Stomach (tissue), 4 donors: ENCODE measurements around the gene FMN2.
"Not testable (repeated sequence)": the region's sequence is repeated elsewhere in the genome, so short reads cannot be mapped to it uniquely, and the experiment has no call there.

Experiments
- CTCF ChIP-seq, 7 experiments: fragments of 450-650 bp in 4 of 7; fragments of 200-600 bp in 3 of 7; sonication (generic) in 3 of 7; IDR thresholded peaks; one replicate each; pipeline ENCODE4 v1.5.1; 2016 to 2019; ENCODE audit warnings: antibody characterized with exemption in 7 of 7, control low read depth in 2 of 7, mild to moderate bottlenecking in 1 of 7
- POLR2A ChIP-seq, 4 donors: fragments of 450-650 bp; IDR thresholded peaks; one replicate each; pipeline ENCODE4 v1.6.1; 2016; ENCODE audit warnings: antibody characterized with exemption in 4 of 4, control low read depth in 2 of 4, mild to moderate bottlenecking in 1 of 4, moderate library complexity in 1 of 4

DNA sequence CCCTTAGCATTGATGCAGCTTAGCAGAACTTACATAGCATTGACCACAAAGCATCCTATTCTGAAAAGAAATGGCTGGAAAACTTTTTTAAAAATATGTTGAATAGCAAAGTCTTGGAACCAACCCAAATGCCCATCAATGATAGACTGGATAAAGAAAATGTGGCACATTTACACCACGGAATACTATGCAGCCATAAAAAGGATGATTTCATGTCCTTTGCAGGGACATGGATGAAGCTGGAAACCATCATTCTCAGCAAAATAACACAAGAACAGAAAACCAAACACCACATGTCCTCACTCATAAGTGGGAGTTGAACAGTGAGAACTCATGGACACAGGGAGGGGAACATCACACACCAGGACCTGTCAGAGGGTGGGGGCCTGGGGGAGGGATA is 323.3 kb downstream of the FMN2 start:
- TF ChIP-seq CTCF, POLR2A (IDR thresholded peaks at IDR 0.05): not testable (repeated sequence)
